Panc1 (cell line): ENCODE data around the gene CLPTM1L. TPM values are rescaled to one million over a fixed set of nuclear protein-coding genes. Genes with fewer than 3 reads are reported as not detected.

Experiments
- ATAC-seq: fragments of 200-7000 bp; cut with Tn5 transposase; 2 replicates; pipeline ENCODE4 v1.9.1; 2020; ENCODE audit warnings: mild to moderate bottlenecking, moderate library complexity
- BruUV-seq: library from RNA; stranded (reverse); fragments of 400-500 nt; replicated peaks from 2 replicates; lab custom pipeline; 2021; lab: Mats Ljungman, UMichigan
- CTCF ChIA-PET: fragments of 300-600 bp; sonication (Branson Sonifier 250); formaldehyde crosslinking; loops from one replicate; lab custom pipeline; 2022; ENCODE audit warnings: antibody characterized with exemption; lab: Charles Lee
- POLR2A ChIA-PET: fragments of 300-600 bp; sonication (Branson Sonifier 250); formaldehyde crosslinking; loops from one replicate; lab custom pipeline; 2022; ENCODE audit warnings: antibody characterized with exemption; lab: Charles Lee
- DNase-seq: peaks from one replicate; pipeline ENCODE4 v3.0.0-alpha.2; 2010; ENCODE audit warnings: low read depth, low spot score
- H3K27ac ChIP-seq: 2 replicates; pipeline ENCODE4 v1.5.1; 2011; ENCODE audit warnings: mild to moderate bottlenecking, low read length, inconsistent platforms
- H3K27me3 ChIP-seq: fragments of 200-500 bp; sonication (Bioruptor generic); 2 replicates; pipeline ENCODE4 v1.6.0; 2014; ENCODE audit warnings: low read length, inconsistent platforms; ENCODE audit not compliant: control insufficient read depth, insufficient read depth
- H3K36me3 ChIP-seq: fragments of 200-500 bp; sonication (Bioruptor generic); 2 replicates; pipeline ENCODE4 v1.5.1; 2014; ENCODE audit warnings: inconsistent platforms, mild to moderate bottlenecking, low read length, moderate library complexity; ENCODE audit not compliant: control insufficient read depth, insufficient read depth
- H3K4me1 ChIP-seq: 2 replicates; pipeline ENCODE4 v1.5.1; 2011; ENCODE audit warnings: inconsistent platforms, mild to moderate bottlenecking, low read length, moderate library complexity; ENCODE audit not compliant: control insufficient read depth, insufficient read depth
- H3K4me3 ChIP-seq, 2 experiments: 2 replicates each; pipeline ENCODE4 v1.5.1; 2011 to 2012; ENCODE audit warnings: low read depth in 2 of 2, low read length in 2 of 2, mild to moderate bottlenecking in 2 of 2, inconsistent platforms in 1 of 2, moderate library complexity in 1 of 2
- H3K9me3 ChIP-seq: fragments of 200-500 bp; sonication (Bioruptor generic); 2 replicates; pipeline ENCODE4 v1.5.1; 2014; ENCODE audit warnings: low read depth, mild to moderate bottlenecking, inconsistent platforms, low read length, moderate library complexity; ENCODE audit not compliant: control insufficient read depth, insufficient read depth
- CTCF ChIP-seq: fragments of 450-650 bp; IDR thresholded peaks from 2 replicates; pipeline ENCODE4 v1.5.1; 2017; ENCODE audit warnings: mild to moderate bottlenecking
- POLR2AphosphoS5 ChIP-seq: IDR thresholded peaks from 2 replicates; pipeline ENCODE4 v1.6.1; 2012; ENCODE audit warnings: mild to moderate bottlenecking, low read depth, low read length, moderate library complexity
- REST ChIP-seq, 2 experiments: IDR thresholded peaks; 2 replicates each; pipeline ENCODE4 v1.6.1; 2011 to 2012; ENCODE audit warnings: low read depth in 2 of 2, control low read depth in 1 of 2, low read length in 1 of 2, mild to moderate bottlenecking in 1 of 2, moderate library complexity in 1 of 2; ENCODE audit not compliant: insufficient read depth in 1 of 2
- SIN3A ChIP-seq: IDR thresholded peaks from 2 replicates; pipeline ENCODE4 v1.6.1; 2012; ENCODE audit warnings: low read depth, mild to moderate bottlenecking, low read length, moderate library complexity, borderline replicate concordance; ENCODE audit not compliant: insufficient read depth
- TCF7L2 ChIP-seq: IDR thresholded peaks from 2 replicates; pipeline ENCODE4 v1.6.1; 2011; ENCODE audit warnings: mild to moderate bottlenecking, low read depth, low read length, inconsistent platforms
- in situ Hi-C: cut with HindIII; loops from 2 replicates; pipeline ENCODE4 v1.10.0; 2016; ENCODE audit warnings: low sequenced_read_pairs, low pct_unique_long_range_greater_than_20kb
- intact Hi-C: fragments of 100-400 bp; cut with micrococcal nuclease; formaldehyde crosslinking; loops from one replicate; pipeline ENCODE4 v1.10.0; 2022; ENCODE audit not compliant: unreplicated experiment
- total RNA-seq: library from RNA; stranded (reverse); gene quantifications from one replicate; pipeline ENCODE4 v1.2.1, GENCODE V29; 2021; ENCODE audit not compliant: unreplicated experiment

CLPTM1L gene
- total RNA-seq, 1 experiment from 2014 or later, result 188 TPM

- intact Hi-C loops, result no loop called here
- no peak for DNase-seq
Measured at GRCh38 chr5:1273745-1274144, 71.2 kb downstream of the CLPTM1L start.

GRCh38 chr5:1272201-1272600, 72.7 kb downstream of the CLPTM1L start:
- TF ChIP-seq TCF7L2 (no peak), CTCF (no peak), REST (IDR thresholded peaks at IDR 0.05; ENCODE audit: insufficient read depth in 1 of 2, low read depth in 2 of 2, low read length in 1 of 2) (no peak), POLR2AphosphoS5 (no peak), SIN3A (no peak)
- intact Hi-C loops (no loop called here), in situ Hi-C loops (no loop called here)
- H3K27ac ChIP-seq, result no peak overlapping the region
- CTCF ChIA-PET, result interaction anchor here (0.6 kb wide), 1 partner anchor 18 kb away, joined by 4 read pairs; no protein-coding TSS in a partner anchor
- POLR2A ChIA-PET, result no interaction called here
- ATAC-seq, result no peak
- DNase-seq, result no peak
- no TSS peak for BruUV-seq
- no peaks in the 10 kb centered on the region for H3K27me3 ChIP-seq
- H3K36me3 ChIP-seq, result no peaks in the 10 kb centered on the region
- no peaks in the 10 kb centered on the region for H3K4me1 ChIP-seq
- H3K9me3 ChIP-seq, result no peaks in the 10 kb centered on the region
- H3K4me3 ChIP-seq, result no peak overlapping the region

More at GRCh38 chr5:1273745-1274144, 71.2 kb downstream of the CLPTM1L start:
- ChIA-PET CTCF (no interaction called here), POLR2A (no interaction called here)
- Histone ChIP-seq H3K4me3 (no peak overlapping the region), H3K27ac (no peak overlapping the region), H3K9me3 (no peaks in the 10 kb centered on the region), H3K4me1 (no peaks in the 10 kb centered on the region), H3K27me3 (no peaks in the 10 kb centered on the region), H3K36me3 (no peaks in the 10 kb centered on the region)
- in situ Hi-C loops, result no loop called here
- no peak for TF ChIP-seq REST (IDR thresholded peaks at IDR 0.05; ENCODE audit: insufficient read depth in 1 of 2, low read depth in 2 of 2, low read length in 1 of 2)
- TF ChIP-seq SIN3A, result no peak
- TF ChIP-seq CTCF, result no peak
- TF ChIP-seq TCF7L2, result no peak
- no peak for TF ChIP-seq POLR2AphosphoS5
- BruUV-seq, result no TSS peak
- no peak for ATAC-seq
